GM12878 (cell line): ENCODE results near the gene ZNF474.

ENCODE experiments used
- CTCF ChIP-seq, 3 experiments: IDR thresholded peaks in 2 of 3; conservative IDR thresholded peaks in 1 of 3; 2 replicates each; pipeline ENCODE4 v1.5.1; 2011; ENCODE audit warnings: low read depth in 3 of 3, low read length in 3 of 3, mild to moderate bottlenecking in 3 of 3, control low read depth in 2 of 3, moderate library complexity in 2 of 3, inconsistent platforms in 1 of 3, mixed read lengths in 1 of 3; ENCODE audit not compliant: control insufficient read depth in 2 of 3, insufficient read depth in 1 of 3; ENCODE audit errors: extremely low read depth in 1 of 3
- FOXM1 ChIP-seq: IDR thresholded peaks from 2 replicates; pipeline ENCODE4 v1.6.1; 2012; ENCODE audit warnings: low read depth, mild to moderate bottlenecking, inconsistent platforms, low read length, moderate library complexity
- HDAC2 ChIP-seq: fragments of 200-600 bp; sonication (generic); IDR thresholded peaks from 2 replicates; pipeline ENCODE4 v1.6.1; 2017
- PBX3 ChIP-seq: IDR thresholded peaks from 2 replicates; pipeline ENCODE4 v1.6.1; 2011; ENCODE audit warnings: mild to moderate bottlenecking, low read depth, low read length, moderate library complexity; ENCODE audit not compliant: insufficient replicate concordance
- POLR2AphosphoS5 ChIP-seq: IDR thresholded peaks from 2 replicates; pipeline ENCODE4 v1.6.1; 2011; ENCODE audit warnings: mild to moderate bottlenecking, low read length, inconsistent platforms
- SMC3 ChIP-seq: IDR thresholded peaks from 2 replicates; pipeline ENCODE4 v1.6.1; 2011; ENCODE audit warnings: low read length, improper control_type of control experiment, borderline replicate concordance

GRCh38 chr5:122120493-122120892, 8.9 kb upstream of the ZNF474 start:
- TF ChIP-seq PBX3 (no peak), SMC3 (no peak), HDAC2 (no peak), CTCF (IDR thresholded peaks at IDR 0.05 in 2 of 3, conservative IDR thresholded peaks at IDR 0.05 in 1 of 3; ENCODE audit: control insufficient read depth in 2 of 3, extremely low read depth in 1 of 3, insufficient read depth in 1 of 3, low read depth in 3 of 3, low read length in 3 of 3) (no peak), FOXM1 (no peak), POLR2AphosphoS5 (no peak)
